SK-N-SH (cell line): ENCODE measurements around the gene RHBDL2. TPM values are rescaled to one million over a fixed set of nuclear protein-coding genes. Genes with fewer than 3 reads are reported as not detected.

ENCODE experiments used
- CTCF ChIA-PET: fragments of 300-600, 350-600 bp; formaldehyde crosslinking; extraction: SDS; loops from one replicate; lab custom pipeline; 2021; lab: Yijun Ruan, JAX
- POLR2A ChIA-PET: fragments of 350-600 bp; sonication (Branson Sonifier 250); formaldehyde crosslinking; extraction: SDS; loops from one replicate; lab custom pipeline; 2020; ENCODE audit warnings: antibody characterized with exemption, inconsistent platforms; lab: Yijun Ruan, JAX
- DNase-seq: peaks from one replicate; pipeline ENCODE4 v3.0.0; 2012
- H2AFZ ChIP-seq: fragments of 200-600 bp; sonication (generic); 2 replicates; pipeline ENCODE4 v1.8.1; 2016; ENCODE audit warnings: antibody characterized with exemption, mild to moderate bottlenecking, low read depth
- H3F3A ChIP-seq: fragments of 200-600 bp; sonication (generic); replicated peaks from 2 replicates; pipeline ENCODE3; 2016; ENCODE audit warnings: antibody characterized with exemption, mild to moderate bottlenecking; ENCODE audit not compliant: insufficient read depth
- H3K27ac ChIP-seq, 2 experiments: fragments of 200-500 bp in 1 of 2; fragments of 200-600 bp in 1 of 2; sonication (Bioruptor generic) in 1 of 2; sonication (generic), shearing (Covaris generic) in 1 of 2; 2 replicates each; pipeline versions ENCODE4 v1.5.1 to v1.6.1; 2014 to 2016; ENCODE audit warnings: low read depth in 2 of 2, inconsistent platforms in 1 of 2, low read length in 1 of 2, mild to moderate bottlenecking in 1 of 2, mixed read lengths in 1 of 2
- H3K27me3 ChIP-seq: fragments of 200-600 bp; sonication (generic), shearing (Covaris generic); 2 replicates; pipeline ENCODE4 v1.6.1; 2016; ENCODE audit warnings: mixed run types; ENCODE audit not compliant: insufficient read depth
- H3K36me3 ChIP-seq, 2 experiments: fragments of 200-500 bp in 1 of 2; fragments of 200-600 bp in 1 of 2; sonication (Bioruptor generic) in 1 of 2; sonication (generic) in 1 of 2; replicated peaks in 1 of 2; 2 replicates each; pipeline versions ENCODE3 to v1.5.1; 2014 to 2016; ENCODE audit warnings: low read length in 1 of 2, mild to moderate bottlenecking in 1 of 2; ENCODE audit not compliant: insufficient read depth in 2 of 2, control insufficient read depth in 1 of 2
- H3K4me1 ChIP-seq, 2 experiments: fragments of 200-500 bp in 1 of 2; fragments of 200-600 bp in 1 of 2; sonication (Bioruptor generic) in 1 of 2; sonication (generic), shearing (Covaris generic) in 1 of 2; 2 replicates each; pipeline versions ENCODE4 v1.5.1 to v1.6.1; 2014 to 2016; ENCODE audit warnings: low read depth in 1 of 2, low read length in 1 of 2, mixed run types in 1 of 2; ENCODE audit not compliant: insufficient read depth in 2 of 2, control insufficient read depth in 1 of 2
- H3K4me2 ChIP-seq: fragments of 200-600 bp; sonication (generic), shearing (Covaris generic); 2 replicates; pipeline ENCODE4 v1.6.1; 2017; ENCODE audit warnings: mixed run types
- H3K4me3 ChIP-seq, 2 experiments: fragments of 200-500 bp in 1 of 2; fragments of 200-600 bp in 1 of 2; sonication (Bioruptor generic) in 1 of 2; sonication (generic), shearing (Covaris generic) in 1 of 2; 2 replicates each; pipeline versions ENCODE4 v1.5.1 to v1.8.1; 2014 to 2016; ENCODE audit warnings: low read depth in 2 of 2, inconsistent platforms in 1 of 2, low read length in 1 of 2, mild to moderate bottlenecking in 1 of 2, mixed read lengths in 1 of 2, moderate library complexity in 1 of 2
- H3K79me2 ChIP-seq: fragments of 200-600 bp; sonication (generic); 2 replicates; pipeline ENCODE4 v1.8.1; 2017; ENCODE audit warnings: mild to moderate bottlenecking; ENCODE audit not compliant: insufficient read depth
- H3K9ac ChIP-seq: fragments of 200-600 bp; sonication (generic); 2 replicates; pipeline ENCODE4 v1.6.1; 2017; ENCODE audit warnings: mixed run types
- H3K9me2 ChIP-seq: fragments of 200-600 bp; sonication (generic); 2 replicates; pipeline ENCODE4 v1.6.1; 2017; ENCODE audit warnings: mixed run types
- H3K9me3 ChIP-seq: fragments of 200-600 bp; sonication (generic); 2 replicates; pipeline ENCODE4 v1.6.1; 2017; ENCODE audit warnings: mixed run types, mild to moderate bottlenecking, moderate library complexity
- H4K20me1 ChIP-seq: fragments of 200-600 bp; sonication (generic); 2 replicates; pipeline ENCODE4 v1.6.1; 2017; ENCODE audit warnings: mild to moderate bottlenecking, mixed run types; ENCODE audit not compliant: insufficient read depth
- EZH2phosphoT487 ChIP-seq: fragments of 200-600 bp; sonication (generic); IDR thresholded peaks from 2 replicates; pipeline ENCODE4 v1.6.1; 2017; ENCODE audit warnings: low read depth, mixed run types, mild to moderate bottlenecking, antibody characterized with exemption, moderate library complexity, borderline replicate concordance
- FOXM1 ChIP-seq: IDR thresholded peaks from 2 replicates; pipeline ENCODE4 v1.4.0; 2012; ENCODE audit warnings: low read depth, mild to moderate bottlenecking
- GABPA ChIP-seq: IDR thresholded peaks from 2 replicates; pipeline ENCODE4 v1.4.0; 2012; ENCODE audit warnings: low read depth, mild to moderate bottlenecking
- IRF3 ChIP-seq: fragments of 150-350 bp; IDR thresholded peaks from 2 replicates; pipeline ENCODE4 v1.6.1; 2016; ENCODE audit warnings: mild to moderate bottlenecking, low read depth, low read length
- JUND ChIP-seq: IDR thresholded peaks from 2 replicates; pipeline ENCODE4 v1.4.0; 2012
- NFIC ChIP-seq: IDR thresholded peaks from 2 replicates; pipeline ENCODE4 v1.4.0; 2012; ENCODE audit warnings: borderline replicate concordance
- RAD21 ChIP-seq: IDR thresholded peaks from 2 replicates; pipeline ENCODE4 v1.6.1; 2012; ENCODE audit warnings: mild to moderate bottlenecking, low read length
- RCOR1 ChIP-seq: fragments of 150-350 bp; IDR thresholded peaks from 2 replicates; pipeline ENCODE4 v1.6.1; 2017; ENCODE audit warnings: antibody characterized with exemption, low read length
- REST ChIP-seq: IDR thresholded peaks from 2 replicates; pipeline ENCODE4 v1.6.1; 2012; ENCODE audit warnings: mild to moderate bottlenecking, low read depth, low read length, moderate library complexity
- SIN3A ChIP-seq: IDR thresholded peaks from 2 replicates; pipeline ENCODE4 v1.6.1; 2012; ENCODE audit warnings: low read depth, mild to moderate bottlenecking, low read length, moderate library complexity, borderline replicate concordance
- SMC3 ChIP-seq: IDR thresholded peaks from 2 replicates; pipeline ENCODE4 v1.6.1; 2012; ENCODE audit warnings: low read depth, low read length, improper control_type of control experiment
- TAF1 ChIP-seq: IDR thresholded peaks from 2 replicates; pipeline ENCODE4 v1.6.1; 2012; ENCODE audit warnings: low read depth, mild to moderate bottlenecking, low read length, moderate library complexity, borderline replicate concordance
- USF2 ChIP-seq: fragments of 150-350 bp; IDR thresholded peaks from 2 replicates; pipeline ENCODE4 v1.6.1; 2017; ENCODE audit warnings: antibody characterized with exemption, low read length, low read depth, borderline replicate concordance
- WGBS: methylation state at CpG from one replicate; pipeline ENCODE4 v1.1.6; 2017; ENCODE audit warnings: low lambda C conversion rate; 5-methylcytosine and 5-hydroxymethylcytosine counted together
- polyA plus RNA-seq, 3 experiments: library from polyadenylated mRNA; depleted of rRNA; stranded (reverse); fragments of >200 nt; gene quantifications; 2 replicates each; pipeline ENCODE4 v1.2.3, GENCODE V29; 2012

Gene RHBDL2
- polyA plus RNA-seq, 1 of the 3 experiments (the other 2 are of a cell fraction), result 0.07 TPM

- TF ChIP-seq RAD21 (no peak), IRF3 (no peak), SIN3A (no peak), USF2 (no peak), TAF1 (no peak), SMC3 (no peak)
- TF ChIP-seq, all 33 proteins: peak for 0
- ChIA-PET CTCF (no interaction called here), POLR2A (no interaction called here)
- H3K9me3 ChIP-seq, result no peaks in the 10 kb centered on the region
- H3K4me3 ChIP-seq, result no peak overlapping the region
- H3K79me2 ChIP-seq, result no peaks in the 10 kb centered on the region
- H4K20me1 ChIP-seq, result no peaks in the 10 kb centered on the region
- H3K4me1 ChIP-seq, result no peaks in the 10 kb centered on the region
- H3K9ac ChIP-seq, result no peak overlapping the region
- no peak overlapping the region for H2AFZ ChIP-seq
- no peaks in the 10 kb centered on the region for H3K9me2 ChIP-seq
- no peaks in the 10 kb centered on the region for H3K36me3 ChIP-seq
- 44% methylated on average over 2 of the region's 2 CpGs for WGBS
- no peak overlapping the region for H3K4me2 ChIP-seq
- no peak for DNase-seq
- H3K27me3 ChIP-seq, result no peaks in the 10 kb centered on the region
- no peaks in the 10 kb centered on the region for H3F3A ChIP-seq
- H3K27ac ChIP-seq, result no peak overlapping the region
These were observed 8.9 kb upstream of the RHBDL2 start for GRCh38 chr1:38950553-38950952.

GRCh38 chr1:38944547-38944946 lies 2.9 kb upstream of the RHBDL2 start:
- H3K9me2 ChIP-seq, result no peaks in the 10 kb centered on the region
- no peak for DNase-seq
- TF ChIP-seq GABPA (no peak), REST (no peak), NFIC (no peak), EZH2phosphoT487 (no peak), RCOR1 (no peak), FOXM1 (no peak), JUND (no peak)
- TF ChIP-seq, all 33 proteins: peak for 0
- no peaks in the 10 kb centered on the region for H3K4me1 ChIP-seq
- no peak overlapping the region for H3K27ac ChIP-seq
- H2AFZ ChIP-seq, result no peak overlapping the region
- no peaks in the 10 kb centered on the region for H3K79me2 ChIP-seq
- no peaks in the 10 kb centered on the region for H3K27me3 ChIP-seq
- H3K36me3 ChIP-seq, result no peaks in the 10 kb centered on the region
- H4K20me1 ChIP-seq, result no peaks in the 10 kb centered on the region
- H3F3A ChIP-seq, result no peaks in the 10 kb centered on the region
- ChIA-PET POLR2A (no interaction called here), CTCF (interaction anchor here (1.6 kb wide), 1 partner anchor 20 kb away, joined by 4 read pairs; no protein-coding TSS in a partner anchor)
- no peak overlapping the region for H3K4me3 ChIP-seq
- H3K4me2 ChIP-seq, result no peak overlapping the region
- no peak overlapping the region for H3K9ac ChIP-seq
- WGBS, result 79% methylated on average over 4 of the region's 4 CpGs
- H3K9me3 ChIP-seq, result no peaks in the 10 kb centered on the region
